Mammary epithelial cell (primary cell): ENCODE data around the gene SYPL2.

Source experiments
- CTCF ChIP-seq, 2 donors: IDR thresholded peaks in 1 of 2; conservative IDR thresholded peaks in 1 of 2; 2 replicates each; pipeline ENCODE4 v1.5.1; 2011 to 2012; ENCODE audit warnings: inconsistent platforms in 2 of 2, low read length in 2 of 2, mild to moderate bottlenecking in 2 of 2, control low read depth in 1 of 2, low read depth in 1 of 2; ENCODE audit not compliant: insufficient read depth in 1 of 2; ENCODE audit errors: extremely low read depth in 1 of 2
- EZH2 ChIP-seq: IDR thresholded peaks from 2 replicates; pipeline ENCODE4 v1.6.1; 2012; ENCODE audit warnings: low read length, inconsistent platforms, borderline replicate concordance

GRCh38 chr1:109466452-109467300, at the start of gene SYPL2:
- TF ChIP-seq CTCF (conservative IDR thresholded peaks at IDR 0.05 in 1 of 2, IDR thresholded peaks at IDR 0.05 in 1 of 2; ENCODE audit: extremely low read depth in 1 of 2, insufficient read depth in 1 of 2, low read depth in 1 of 2, low read length in 2 of 2) (no peak), EZH2 (peak; percentile 75)
